Natural killer cell (primary cell): ENCODE data around the gene MRPL52. TPM values are rescaled to one million over a fixed set of nuclear protein-coding genes. Genes with fewer than 3 reads are reported as not detected.

Source experiments
- ATAC-seq, 3 donors: fragments of 150-1000 bp in 2 of 3; fragments of 200-7000 bp in 1 of 3; cut with Tn5 transposase; 1 replicate in 1 of 3; 2 replicates in 2 of 3; pipeline ENCODE4 v1.10.0; 2021; ENCODE audit warnings: mild to moderate bottlenecking in 2 of 3, moderate library complexity in 2 of 3
- DNase-seq, 2 donors: peaks; one replicate each; pipeline versions ENCODE4 v3.0.0 to v3.0.0-alpha.2; 2013 to 2021; ENCODE audit warnings: mixed read lengths in 1 of 2
- H3K27ac ChIP-seq: one replicate; pipeline ENCODE4 v1.5.1; 2013; ENCODE audit warnings: mild to moderate bottlenecking, low read length
- H3K27me3 ChIP-seq: one replicate; pipeline ENCODE4 v1.6.1; 2013; ENCODE audit warnings: low read length; ENCODE audit not compliant: control insufficient read depth, insufficient read depth
- H3K36me3 ChIP-seq: one replicate; pipeline ENCODE4 v1.6.1; 2013; ENCODE audit warnings: low read length; ENCODE audit not compliant: control insufficient read depth, insufficient read depth
- H3K4me1 ChIP-seq: one replicate; pipeline ENCODE4 v1.6.1; 2013; ENCODE audit warnings: low read length; ENCODE audit not compliant: control insufficient read depth, insufficient read depth
- H3K4me3 ChIP-seq: one replicate; pipeline ENCODE4 v1.5.1; 2013; ENCODE audit warnings: low read length
- H3K9me3 ChIP-seq: one replicate; pipeline ENCODE4 v1.6.1; 2013; ENCODE audit warnings: low read length; ENCODE audit not compliant: control insufficient read depth, insufficient read depth
- H3K27ac Mint-ChIP-seq, 2 donors: one replicate each; pipeline ENCODE4 v1.8.0; 2022; ENCODE audit warnings: mild to moderate bottlenecking in 2 of 2, mixed read lengths in 2 of 2, moderate library complexity in 1 of 2
- H3K27me3 Mint-ChIP-seq, 2 donors: one replicate each; pipeline ENCODE4 v1.8.0; 2022; ENCODE audit warnings: low read depth in 2 of 2, mixed read lengths in 2 of 2
- H3K36me3 Mint-ChIP-seq: one replicate; pipeline ENCODE4 v1.8.0; 2022; ENCODE audit warnings: mixed read lengths
- H3K4me1 Mint-ChIP-seq, 2 donors: one replicate each; pipeline ENCODE4 v1.8.0; 2022; ENCODE audit warnings: mixed read lengths in 2 of 2
- H3K4me3 Mint-ChIP-seq: one replicate; pipeline ENCODE4 v1.8.0; 2022; ENCODE audit warnings: mild to moderate bottlenecking, moderate library complexity, mixed read lengths
- H3K9me3 Mint-ChIP-seq, 2 donors: one replicate each; pipeline ENCODE4 v1.8.0; 2022; ENCODE audit warnings: mixed read lengths in 2 of 2
- CTCF ChIP-seq: fragments of 200-600 bp; IDR thresholded peaks from one replicate; pipeline ENCODE4 v1.8.0; 2022; ENCODE audit warnings: antibody characterized with exemption
- WGBS: methylation state at CpG from one replicate; pipeline ENCODE4 v1.1.7; 2013; ENCODE audit warnings: missing lambda C conversion rate; ENCODE audit not compliant: insufficient coverage; 5-methylcytosine and 5-hydroxymethylcytosine counted together
- intact Hi-C: fragments of 100-400 bp; cut with micrococcal nuclease; formaldehyde crosslinking; loops from one replicate; pipeline ENCODE4 v1.14.2; 2022
- total RNA-seq, 4 donors: library from RNA; stranded (reverse); fragments of 120-200 nt in 1 of 4; gene quantifications; one replicate each; pipeline versions ENCODE4 v1.2.3 to v1.2.4, GENCODE V29; 2013 to 2022

Gene MRPL52
- total RNA-seq, 3 donors from 2014 or later (not counting 1 experiment from before 2014, with no cell fraction given) = 40.5 to 42.0 (median 41.6) TPM

GRCh38 chr14:22872033-22872832 lies 42.5 kb downstream of the MRPL52 start:
- H3K36me3 Mint-ChIP-seq = no peaks in the 10 kb centered on the region
- peak overlapping the region; percentile 95 to 96 for H3K27ac Mint-ChIP-seq
- H3K27ac ChIP-seq = peak overlapping the region; percentile 93
- DNase-seq (peak; percentile 67 to 86), ATAC-seq (peak; percentile 44 to 56 (median 52))
- H3K9me3 Mint-ChIP-seq = no peaks in the 10 kb centered on the region
- peaks cover 34% of the 10 kb centered on the region for H3K36me3 ChIP-seq
- H3K27me3 Mint-ChIP-seq = no peaks in the 10 kb centered on the region
- H3K4me3 Mint-ChIP-seq = peak overlapping the region; percentile 93
- peak; percentile 81 for TF ChIP-seq CTCF
- peaks cover 17% of the 10 kb centered on the region for H3K4me1 ChIP-seq
- WGBS = 0% methylated on average over 45 of the region's 45 CpGs
- H3K27me3 ChIP-seq = no peaks in the 10 kb centered on the region
- peak overlapping the region; percentile 85 for H3K4me3 ChIP-seq
- intact Hi-C loops = loop anchor here (1.0 to 5.0 kb wide), 5 partner anchors 28 to 310 kb away; partner anchors contain the start of genes DAD1, OXA1L and RBM23
- H3K4me1 Mint-ChIP-seq = peaks cover 32 to 39% of the 10 kb centered on the region in 2 donors
- no peaks in the 10 kb centered on the region for H3K9me3 ChIP-seq

GRCh38 chr14:22872833-22873520 lies 43.3 kb downstream of the MRPL52 start:
- no peak for ATAC-seq
- Mint-ChIP-seq H3K9me3 (no peaks in the 10 kb centered on the region), H3K4me1 (peaks cover 32 to 46% of the 10 kb centered on the region in 2 donors), H3K27me3 (no peaks in the 10 kb centered on the region), H3K36me3 (no peaks in the 10 kb centered on the region), H3K4me3 (peak overlapping the region; percentile 89), H3K27ac (peak overlapping the region; percentile 95 to 96)
- Histone ChIP-seq H3K27ac (no peak overlapping the region), H3K9me3 (no peaks in the 10 kb centered on the region), H3K4me1 (peaks cover 17% of the 10 kb centered on the region), H3K4me3 (peak overlapping the region; percentile 85), H3K27me3 (no peaks in the 10 kb centered on the region), H3K36me3 (peaks cover 42% of the 10 kb centered on the region)
- intact Hi-C loops = loop anchor here (1.0 to 5.0 kb wide), 5 partner anchors 27 to 311 kb away; partner anchors contain the start of genes DAD1, OXA1L and RBM23
- WGBS = 71% methylated on average over 10 of the region's 10 CpGs
- no peak for DNase-seq
- peak; percentile 37 for TF ChIP-seq CTCF

- no peaks in the 10 kb centered on the region for H3K36me3 Mint-ChIP-seq
- DNase-seq (no peak), ATAC-seq (no peak)
- H3K27me3 ChIP-seq = no peaks in the 10 kb centered on the region
- peaks cover 14% of the 10 kb centered on the region for H3K4me1 ChIP-seq
- H3K27ac Mint-ChIP-seq = no peak overlapping the region
- no peak for TF ChIP-seq CTCF
- no peaks in the 10 kb centered on the region for H3K9me3 ChIP-seq
- H3K27me3 Mint-ChIP-seq = no peaks in the 10 kb centered on the region
- H3K4me3 ChIP-seq = no peak overlapping the region
- no peak overlapping the region for H3K4me3 Mint-ChIP-seq
- 98% methylated on average over 15 of the region's 15 CpGs for WGBS
- no peaks in the 10 kb centered on the region for H3K9me3 Mint-ChIP-seq
- no peak overlapping the region for H3K27ac ChIP-seq
- peaks cover 52% of the 10 kb centered on the region for H3K36me3 ChIP-seq
- H3K4me1 Mint-ChIP-seq = peaks cover 32 to 59% of the 10 kb centered on the region in 2 donors
- intact Hi-C loops = no loop called here
These were observed 45.5 kb downstream of the MRPL52 start for GRCh38 chr14:22875003-22875747.
